ENCODE results near the gene KATNA1. TPM values are rescaled to one million over a fixed set of nuclear protein-coding genes. Genes with fewer than 3 reads are reported as not detected.

The KATNA1 gene
- total RNA-seq, 1 donor from 2014 or later, result 23.7 TPM

Small RNA genes lying within 50 kb of the gene (small RNA-seq; reads per million reads assigned to genes)
- gene RF00019 (ENCODE audit: low replicate concordance), result not detected
- gene RF00410 (ENCODE audit: low replicate concordance), result not detected

Other genes with a start within 250 kb of the KATNA1 start
- gene SUMO4, start 248.5 kb downstream of the KATNA1 start, total RNA-seq, result 6.5 TPM
- 0.99 TPM for gene ZC3H12D, start 163.7 kb downstream of the KATNA1 start, total RNA-seq
- 38.0 TPM for gene PPIL4, start 102.7 kb downstream of the KATNA1 start, total RNA-seq
- 45.3 TPM for gene GINM1, start 82.3 kb downstream of the KATNA1 start, total RNA-seq
- 24.0 TPM for gene LATS1, start 69.4 kb upstream of the KATNA1 start, total RNA-seq
- 17.8 TPM for gene NUP43, start 97.8 kb upstream of the KATNA1 start, total RNA-seq
- 52.4 TPM for gene PCMT1, start 101.0 kb upstream of the KATNA1 start, total RNA-seq
- gene LRP11, start 215.6 kb upstream of the KATNA1 start, total RNA-seq, result 29.1 TPM
- 3.3 TPM for gene RAET1E, start 249.4 kb upstream of the KATNA1 start, total RNA-seq